HEK293T (cell line): Measurements from ENCODE around the gene VAV3.

Experiments used
- CTCF ChIA-PET: fragments of 350-600 bp; formaldehyde crosslinking; extraction: SDS; loops from one replicate; lab custom pipeline; 2021; ENCODE audit warnings: antibody characterized with exemption, inconsistent platforms; lab: Yijun Ruan, JAX
- POLR2A ChIA-PET: fragments of 350-600 bp; formaldehyde crosslinking; extraction: SDS; loops from one replicate; lab custom pipeline; 2020; ENCODE audit warnings: antibody characterized with exemption, inconsistent platforms; lab: Yijun Ruan, JAX
- DNase-seq: peaks from one replicate; pipeline ENCODE4 v3.0.0; 2012; ENCODE audit warnings: mixed read lengths; ENCODE audit errors: extremely low spot score
- ARNT ChIP-seq: fragments of 450-650 bp; IDR thresholded peaks from 2 replicates; pipeline ENCODE4 v1.6.1; 2017; ENCODE audit warnings: mild to moderate bottlenecking
- BHLHE40 ChIP-seq: fragments of 450-650 bp; IDR thresholded peaks from 2 replicates; pipeline ENCODE4 v1.6.1; 2016; ENCODE audit warnings: mild to moderate bottlenecking, moderate library complexity, borderline replicate concordance
- CTBP1 ChIP-seq: fragments of 450-650 bp; IDR thresholded peaks from 2 replicates; pipeline ENCODE4 v1.6.1; 2016; ENCODE audit warnings: borderline replicate concordance
- ELF4 ChIP-seq: fragments of 450-650 bp; IDR thresholded peaks from 2 replicates; pipeline ENCODE4 v1.6.1; 2017; ENCODE audit warnings: antibody characterized with exemption
- FOXA1 ChIP-seq: fragments of 450-650 bp; IDR thresholded peaks from 2 replicates; pipeline ENCODE4 v1.6.1; 2016; ENCODE audit warnings: mild to moderate bottlenecking
- FOXK2 ChIP-seq: fragments of 450-650 bp; IDR thresholded peaks from 2 replicates; pipeline ENCODE4 v1.6.1; 2016; ENCODE audit warnings: mild to moderate bottlenecking
- FOXM1 ChIP-seq: fragments of 450-650 bp; IDR thresholded peaks from 2 replicates; pipeline ENCODE4 v1.6.1; 2017; ENCODE audit warnings: mild to moderate bottlenecking, borderline replicate concordance
- HDGF ChIP-seq: fragments of 450-650 bp; IDR thresholded peaks from 2 replicates; pipeline ENCODE4 v1.6.1; 2017; ENCODE audit warnings: antibody characterized with exemption, borderline replicate concordance
- L3MBTL2 ChIP-seq: fragments of 450-650 bp; conservative IDR thresholded peaks from 2 replicates; pipeline ENCODE4 v1.6.1; 2016; ENCODE audit warnings: mild to moderate bottlenecking
- LEF1 ChIP-seq: fragments of 450-650 bp; IDR thresholded peaks from 2 replicates; pipeline ENCODE4 v1.6.1; 2017; ENCODE audit warnings: mild to moderate bottlenecking, borderline replicate concordance
- NFRKB ChIP-seq: fragments of 450-650 bp; IDR thresholded peaks from 2 replicates; pipeline ENCODE4 v1.6.1; 2016; ENCODE audit warnings: mild to moderate bottlenecking, moderate library complexity
- PKNOX1 ChIP-seq: fragments of 450-650 bp; IDR thresholded peaks from 2 replicates; pipeline ENCODE4 v1.6.1; 2016
- SP1 ChIP-seq: fragments of 450-650 bp; IDR thresholded peaks from 2 replicates; pipeline ENCODE4 v1.6.1; 2017
- SUZ12 ChIP-seq: fragments of 450-650 bp; IDR thresholded peaks from 2 replicates; pipeline ENCODE4 v1.6.1; 2016; ENCODE audit warnings: mild to moderate bottlenecking
- TARDBP ChIP-seq: fragments of 450-650 bp; IDR thresholded peaks from 2 replicates; pipeline ENCODE4 v1.6.1; 2016
- ZNF384 ChIP-seq: fragments of 450-650 bp; IDR thresholded peaks from 2 replicates; pipeline ENCODE4 v1.6.1; 2016

The VAV3 gene

GRCh38 chr1:107550358-107550757 lies 414.6 kb downstream of the VAV3 start:
- no peak for DNase-seq
- CTCF ChIA-PET: no interaction called here
- POLR2A ChIA-PET: no interaction called here
- TF ChIP-seq FOXA1 (no peak), SUZ12 (no peak), PKNOX1 (no peak), CTBP1 (no peak)

- CTCF ChIA-PET: no interaction called here
- POLR2A ChIA-PET: no interaction called here
- no peak for DNase-seq
- TF ChIP-seq ZNF384 (no peak), L3MBTL2 (no peak), HDGF (no peak), SUZ12 (no peak), ARNT (no peak), ELF4 (no peak)
Measured at GRCh38 chr1:107549152-107549810, 415.7 kb downstream of the VAV3 start.

DNA sequence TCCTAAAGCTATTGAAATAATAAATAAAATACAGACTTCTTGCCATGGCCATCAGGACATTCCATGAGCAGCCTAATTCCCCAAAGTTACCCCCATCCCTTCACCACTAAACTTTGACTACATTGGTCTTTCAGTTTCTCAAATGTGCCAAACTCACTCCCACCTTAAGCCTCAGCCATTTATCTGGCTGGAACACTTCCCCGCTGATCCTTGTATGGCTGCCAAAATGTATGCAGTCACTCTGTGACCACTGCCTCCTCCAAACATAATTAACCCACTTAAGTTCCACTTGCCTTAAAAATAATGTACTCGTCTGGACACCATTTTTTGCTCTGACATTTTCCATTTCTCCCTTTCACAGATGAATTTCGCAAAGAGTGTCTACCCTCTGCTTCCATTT lies 416.7 kb downstream of the VAV3 start:
- no peak for TF ChIP-seq ARNT
- no peak for TF ChIP-seq SP1
- TF ChIP-seq LEF1: no peak
- no peak for TF ChIP-seq SUZ12
- no peak for TF ChIP-seq BHLHE40
- TF ChIP-seq FOXK2: no peak
- no peak for TF ChIP-seq TARDBP
- TF ChIP-seq NFRKB: no peak
- TF ChIP-seq FOXM1: no peak
- TF ChIP-seq L3MBTL2: no peak
- TF ChIP-seq PKNOX1: no peak
- no peak for TF ChIP-seq ELF4
- TF ChIP-seq CTBP1: no peak
- no peak for TF ChIP-seq FOXA1
- TF ChIP-seq ZNF384: no peak
- ChIA-PET CTCF (no interaction called here), POLR2A (no interaction called here)
- DNase-seq: no peak

DNA sequence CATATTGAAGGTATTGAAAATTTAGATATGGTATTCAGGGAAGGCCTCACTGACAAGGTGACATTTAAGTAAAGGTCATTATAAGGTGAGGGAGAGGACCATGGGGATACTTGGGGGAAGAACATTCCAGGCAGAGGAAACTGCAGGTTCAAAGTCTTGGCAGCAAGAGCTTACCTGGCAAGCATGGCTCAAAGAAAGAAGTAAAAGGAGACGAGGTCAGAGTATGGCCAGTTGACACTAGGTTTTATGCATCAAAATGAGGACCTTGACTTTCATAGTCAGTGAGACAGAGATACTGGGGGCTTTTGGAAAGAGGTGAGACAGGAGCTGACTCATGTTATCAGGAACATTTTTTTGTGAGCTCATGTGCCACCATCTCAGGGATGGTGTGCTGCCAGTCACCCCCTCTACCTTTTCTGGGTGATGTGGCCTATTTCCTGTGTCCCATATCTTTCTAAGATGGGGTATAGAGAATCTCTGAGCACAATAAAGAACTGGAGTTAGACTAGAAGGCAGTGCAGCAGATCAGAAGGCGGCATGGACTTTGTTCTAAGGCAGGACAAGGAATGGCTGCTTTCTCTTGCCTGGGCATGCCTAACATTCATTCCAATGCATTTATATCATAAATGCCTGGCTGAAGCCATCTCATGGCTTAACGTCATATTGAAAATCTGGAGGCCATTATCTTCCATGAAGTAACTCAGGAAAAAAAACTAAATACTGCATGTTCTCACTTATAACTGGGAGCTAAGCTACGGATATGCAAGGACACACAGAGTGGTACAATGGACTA lies 417.4 kb downstream of the VAV3 start:
- ChIA-PET POLR2A (no interaction called here), CTCF (no interaction called here)
- no peak for DNase-seq
- TF ChIP-seq ZNF384: no peak
- TF ChIP-seq TARDBP: no peak
- TF ChIP-seq L3MBTL2: no peak
- TF ChIP-seq PKNOX1: no peak

DNA sequence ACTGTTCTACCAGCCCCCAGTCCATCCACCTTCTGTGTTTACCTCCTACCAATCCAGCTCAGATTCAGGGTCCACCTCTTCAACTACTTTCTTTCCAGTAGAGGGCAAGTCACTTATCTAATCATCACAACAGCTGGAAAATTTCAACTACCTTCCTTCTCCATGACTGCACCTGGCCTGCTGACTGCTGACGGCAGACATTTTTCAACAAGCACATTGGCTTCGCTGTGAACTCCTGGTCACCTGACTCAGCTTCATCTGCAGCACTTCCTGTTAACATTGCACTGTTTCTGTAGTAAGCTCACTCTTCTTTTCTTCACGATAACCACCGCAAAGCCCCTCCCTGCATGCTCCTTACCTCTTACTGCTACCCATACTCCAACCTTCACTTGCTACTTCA lies 418.4 kb downstream of the VAV3 start:
- no peak for TF ChIP-seq ELF4
- TF ChIP-seq PKNOX1: no peak
- TF ChIP-seq LEF1: no peak
- no peak for TF ChIP-seq L3MBTL2
- no peak for TF ChIP-seq CTBP1
- no peak for TF ChIP-seq TARDBP
- TF ChIP-seq FOXK2: no peak
- no peak for TF ChIP-seq BHLHE40
- TF ChIP-seq FOXA1: no peak
- TF ChIP-seq NFRKB: no peak
- ChIA-PET CTCF (no interaction called here), POLR2A (no interaction called here)
- DNase-seq: no peak

DNA sequence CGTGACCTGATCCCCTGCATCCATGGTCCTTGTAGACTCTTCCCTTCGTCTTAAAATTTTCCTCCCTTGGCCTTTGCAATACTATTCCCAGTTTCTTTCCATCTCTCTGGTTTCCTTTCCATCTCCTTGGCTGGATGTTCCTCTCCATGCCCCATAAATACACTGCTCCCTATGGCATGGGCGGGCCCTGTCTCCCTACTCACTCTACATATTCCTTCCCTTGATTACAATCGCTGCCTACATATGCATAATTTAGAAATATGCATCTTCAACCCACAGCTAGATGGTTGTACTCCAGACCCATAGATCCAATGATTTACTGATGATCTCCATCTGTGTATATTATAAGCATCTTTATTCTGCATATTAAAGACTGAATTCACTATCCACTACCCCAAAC lies 419.1 kb downstream of the VAV3 start:
- ChIA-PET CTCF (no interaction called here), POLR2A (no interaction called here)
- TF ChIP-seq FOXK2: no peak
- TF ChIP-seq HDGF: no peak
- TF ChIP-seq NFRKB: no peak
- TF ChIP-seq FOXA1: no peak
- TF ChIP-seq ZNF384: no peak
- no peak for TF ChIP-seq FOXM1
- TF ChIP-seq SP1: no peak
- TF ChIP-seq L3MBTL2: no peak
- no peak for TF ChIP-seq ARNT
- no peak for TF ChIP-seq ELF4
- TF ChIP-seq CTBP1: no peak
- no peak for TF ChIP-seq TARDBP
- TF ChIP-seq PKNOX1: no peak
- no peak for TF ChIP-seq LEF1
- TF ChIP-seq BHLHE40: no peak
- TF ChIP-seq SUZ12: no peak
- no peak for DNase-seq
